GM18505 (cell line): ENCODE measurements around the gene POLL.
A peak's percentile ranks its signal among the peaks of the same experiment; 100 is the strongest.
"Not testable (repeated sequence)": the region's sequence is repeated elsewhere in the genome, so short reads cannot be mapped to it uniquely, and the experiment has no call there.

ENCODE experiments used
- ATAC-seq: cut with Tn5 transposase; IDR thresholded peaks from one replicate; pipeline ENCODE4 v1.9.1; 2021; ENCODE audit not compliant: unreplicated experiment
- POLR2A ChIP-seq: IDR thresholded peaks from 4 replicates; pipeline ENCODE4 v1.6.1; 2011; ENCODE audit warnings: borderline replicate concordance; ENCODE audit not compliant: insufficient read depth, insufficient read length; ENCODE audit errors: extremely low read depth

Gene POLL

DNA sequence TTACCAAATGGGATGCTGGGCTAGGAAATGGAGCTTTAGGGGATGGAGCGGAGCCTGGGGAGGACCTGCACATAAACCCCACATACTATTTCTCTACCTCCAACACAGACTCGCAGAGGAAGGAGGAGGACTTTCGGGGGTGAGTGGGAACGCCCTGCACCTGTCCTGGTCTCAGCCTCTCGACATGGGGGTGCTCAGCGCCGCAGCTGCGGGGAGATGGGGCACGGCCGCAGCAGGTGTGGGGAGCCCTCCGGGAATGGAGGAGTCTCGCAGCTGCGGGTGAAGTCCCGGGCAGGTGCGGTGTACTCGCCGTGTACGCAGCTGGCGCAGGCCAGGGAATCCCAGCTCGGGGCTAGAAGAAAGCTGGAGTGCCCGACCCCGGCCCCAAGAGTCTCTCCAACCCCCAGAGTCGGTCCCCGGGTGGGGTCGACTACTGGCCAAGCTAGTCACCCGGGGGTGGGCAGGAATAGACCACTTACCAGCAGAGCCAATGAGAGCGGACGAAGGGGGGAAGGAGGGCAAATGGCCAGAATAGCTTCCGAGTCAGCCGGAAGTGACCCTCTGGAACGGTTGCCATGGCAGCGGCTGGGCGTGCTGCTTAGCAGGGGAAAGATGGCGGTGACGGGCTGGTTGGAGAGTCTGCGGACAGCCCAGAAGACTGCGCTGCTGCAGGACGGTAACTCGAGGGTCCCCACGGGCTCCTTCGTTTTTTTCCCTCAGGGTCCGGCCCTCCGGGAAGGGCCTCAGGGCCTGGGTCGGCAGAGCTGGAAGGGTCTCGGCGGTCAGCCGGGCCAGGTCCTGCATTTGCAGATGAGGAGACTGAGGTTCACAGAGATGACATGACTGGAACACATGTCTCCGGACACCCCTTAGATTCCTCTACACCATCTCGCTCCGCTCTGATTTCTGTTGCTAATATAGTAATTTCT lies at the start of gene POLL, which contains the start of gene DPCD:
Gene POLL, minus strand, starts transcription at position 533 of the 929 bp plus-strand sequence. CDS start 897 bp downstream, outside the sequence.
Gene DPCD, plus strand, starts transcription at position 597 of the 929 bp plus-strand sequence. Its CDS starts 16 bp downstream, at position 613.
- peak; percentile 69 for TF ChIP-seq POLR2A

DNA sequence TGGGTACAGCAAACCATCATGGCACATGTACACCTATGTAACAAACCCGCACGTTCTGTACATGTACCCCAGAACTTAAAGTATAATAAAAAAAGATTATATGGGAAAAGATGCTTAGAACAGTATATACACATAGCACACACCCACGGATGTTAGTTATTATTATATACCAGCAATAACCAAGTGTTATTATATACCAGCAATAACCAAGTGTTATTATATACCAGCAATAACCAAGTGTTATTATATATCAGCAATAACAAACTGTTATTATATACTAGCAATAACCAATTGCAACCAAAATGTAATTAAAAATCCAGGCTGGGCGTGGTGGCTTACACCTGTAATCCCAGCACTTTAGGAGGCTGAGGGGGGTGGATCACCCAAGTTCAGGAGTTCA lies 45.5 kb upstream of the POLL start:
- ATAC-seq: not testable (repeated sequence)

More for the DNA sequence above, at the start of gene POLL, which contains the start of gene DPCD:
- peak; percentile 93 for ATAC-seq

GRCh38 chr10:101631821-101632475 lies 43.9 kb upstream of the POLL start:
- no peak for ATAC-seq
- TF ChIP-seq POLR2A: no peak

DNA sequence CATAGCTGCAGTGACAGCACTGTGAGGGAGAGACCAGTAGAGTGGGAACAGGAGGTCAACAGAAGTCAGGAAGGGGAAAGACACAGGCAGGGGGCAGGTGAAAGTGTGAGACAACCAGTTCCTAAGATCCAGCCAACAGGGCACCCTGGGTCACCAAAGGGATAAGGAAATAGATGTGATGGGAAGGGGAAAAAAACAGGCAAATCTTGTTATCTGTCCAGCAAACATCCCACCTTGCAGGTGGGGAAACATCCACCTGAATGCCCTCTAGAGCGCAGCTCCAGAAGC lies 42.5 kb upstream of the POLL start:
- TF ChIP-seq POLR2A: no peak
- no peak for ATAC-seq

DNA sequence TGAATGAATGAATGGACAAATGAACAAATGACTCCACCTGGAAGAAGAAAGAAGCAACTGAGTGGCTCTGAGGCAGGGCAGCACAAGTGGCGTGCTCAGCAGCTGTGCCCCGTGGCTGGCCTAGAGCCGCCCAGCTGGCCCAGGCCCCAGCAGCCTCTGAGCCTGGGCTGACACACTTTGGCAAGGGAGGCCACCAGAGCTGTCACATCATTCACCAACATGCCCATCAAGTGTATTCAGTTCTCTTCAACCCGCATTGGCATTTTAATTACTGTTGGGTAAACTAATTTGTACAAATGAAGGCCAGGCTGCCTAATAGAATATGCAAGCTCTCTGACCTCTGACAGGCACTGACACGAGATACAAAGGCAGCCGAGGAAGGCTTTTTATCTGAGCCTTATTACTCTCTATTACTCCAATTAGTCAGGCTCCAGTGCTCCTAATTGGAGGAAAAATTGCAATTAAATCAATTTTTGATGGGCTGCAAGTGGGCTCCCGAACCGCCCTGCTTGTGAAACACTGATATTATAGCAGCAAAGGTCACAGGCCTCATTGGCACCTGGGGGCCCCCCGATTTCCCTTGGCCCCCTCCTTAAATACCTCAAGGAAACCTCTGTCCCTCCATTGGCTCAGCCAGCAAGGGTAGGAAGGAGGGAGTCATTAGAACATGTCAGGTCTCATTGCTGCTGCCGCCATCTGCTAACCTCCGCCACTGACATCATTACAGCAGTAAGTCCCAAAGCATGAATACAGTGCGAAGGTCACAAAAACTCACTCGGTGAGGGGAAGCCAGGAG lies 42.0 kb upstream of the POLL start:
- no peak for ATAC-seq
- TF ChIP-seq POLR2A: no peak

GRCh38 chr10:101625821-101626412 lies 37.9 kb upstream of the POLL start:
- no peak for ATAC-seq
- TF ChIP-seq POLR2A: no peak

DNA sequence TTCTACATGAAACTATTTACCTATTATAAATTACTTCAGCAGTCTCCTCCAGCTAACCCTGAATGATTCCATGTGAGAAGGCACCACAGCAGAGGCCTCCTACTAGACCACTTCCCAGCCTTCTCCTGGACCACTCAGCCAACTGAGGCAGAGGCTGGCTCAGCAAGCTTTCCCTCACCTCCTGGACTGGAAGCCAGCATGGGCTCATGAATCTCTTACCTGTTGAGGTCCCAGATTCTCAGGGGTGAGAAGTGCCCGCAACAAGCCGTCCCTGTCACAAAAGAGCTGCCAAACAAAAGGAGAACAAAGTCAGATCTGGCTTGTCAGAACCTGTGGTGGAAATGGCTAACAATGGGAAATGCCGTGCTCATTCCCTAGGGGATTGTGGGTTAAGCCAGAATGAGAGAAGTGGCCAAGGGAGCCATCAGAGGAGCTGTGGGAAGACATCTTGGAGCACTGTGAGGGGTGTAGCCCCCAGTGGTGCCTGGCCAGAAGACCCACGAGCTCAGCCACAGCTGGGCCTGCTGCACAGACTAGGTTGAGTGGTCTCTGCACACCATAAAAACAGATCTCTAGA lies 36.6 kb upstream of the POLL start:
- TF ChIP-seq POLR2A: no peak
- ATAC-seq: no peak

- ATAC-seq: no peak
- TF ChIP-seq POLR2A: no peak
Observed at GRCh38 chr10:101623528-101623927, 35.5 kb upstream of the POLL start.

DNA sequence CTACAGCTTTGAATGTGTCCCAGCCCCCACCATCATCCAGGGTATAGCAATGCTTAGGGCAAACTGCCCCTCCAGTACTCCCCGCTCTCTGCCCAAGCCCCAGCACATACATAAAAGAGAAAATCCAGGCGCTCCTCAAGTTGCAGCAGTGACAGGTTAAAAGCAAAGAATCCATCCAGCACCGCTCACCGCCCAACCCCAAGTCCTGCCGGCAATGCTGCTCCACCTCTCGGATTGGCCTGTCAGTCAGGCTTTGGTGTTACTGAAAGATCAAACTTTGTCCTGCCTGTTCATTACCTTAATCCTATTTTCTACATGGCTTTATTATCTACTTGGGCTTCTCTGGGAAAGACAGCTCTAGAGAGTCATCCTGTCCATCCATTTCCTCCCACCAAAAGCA lies 31.9 kb upstream of the POLL start:
- TF ChIP-seq POLR2A: no peak
- ATAC-seq: no peak

GRCh38 chr10:101618871-101619270 lies 30.8 kb upstream of the POLL start:
- TF ChIP-seq POLR2A: no peak
- ATAC-seq: no peak

DNA sequence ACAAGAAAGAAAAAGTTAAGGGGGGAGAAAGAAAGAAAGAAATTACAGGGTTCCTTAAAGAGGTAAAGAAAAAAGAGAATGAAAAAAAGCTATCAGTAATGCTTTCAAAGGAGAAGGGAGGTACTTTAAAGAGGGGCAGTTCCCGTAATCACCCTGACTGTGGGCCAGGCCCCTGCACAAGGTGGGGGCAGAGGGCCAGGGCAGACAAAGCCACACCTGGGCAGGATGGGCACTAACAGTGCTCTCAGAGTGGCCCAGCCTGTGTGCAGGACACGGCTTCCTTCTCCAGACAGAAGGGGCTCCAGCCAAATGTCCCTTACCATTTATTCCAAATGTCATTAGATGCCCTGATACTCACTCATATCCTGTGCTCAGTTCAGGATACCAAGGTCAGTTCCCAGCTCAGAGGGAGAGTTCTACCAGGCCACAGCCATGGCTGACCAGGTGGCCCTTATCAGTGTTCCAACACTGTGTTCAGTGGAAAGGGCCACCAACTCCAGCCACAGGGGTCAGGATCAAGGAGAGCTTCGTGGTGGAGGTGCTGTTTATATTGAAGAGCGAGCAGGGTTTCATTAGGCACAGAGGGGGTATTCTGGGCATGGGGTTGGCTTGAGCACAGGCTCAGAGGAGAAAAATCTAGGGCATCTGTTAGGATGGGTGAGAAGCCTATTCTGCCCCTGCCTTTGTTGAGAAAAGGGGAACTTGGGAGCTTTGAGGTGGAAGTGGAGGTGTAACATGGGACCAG lies 29.9 kb upstream of the POLL start:
- ATAC-seq: no peak

DNA sequence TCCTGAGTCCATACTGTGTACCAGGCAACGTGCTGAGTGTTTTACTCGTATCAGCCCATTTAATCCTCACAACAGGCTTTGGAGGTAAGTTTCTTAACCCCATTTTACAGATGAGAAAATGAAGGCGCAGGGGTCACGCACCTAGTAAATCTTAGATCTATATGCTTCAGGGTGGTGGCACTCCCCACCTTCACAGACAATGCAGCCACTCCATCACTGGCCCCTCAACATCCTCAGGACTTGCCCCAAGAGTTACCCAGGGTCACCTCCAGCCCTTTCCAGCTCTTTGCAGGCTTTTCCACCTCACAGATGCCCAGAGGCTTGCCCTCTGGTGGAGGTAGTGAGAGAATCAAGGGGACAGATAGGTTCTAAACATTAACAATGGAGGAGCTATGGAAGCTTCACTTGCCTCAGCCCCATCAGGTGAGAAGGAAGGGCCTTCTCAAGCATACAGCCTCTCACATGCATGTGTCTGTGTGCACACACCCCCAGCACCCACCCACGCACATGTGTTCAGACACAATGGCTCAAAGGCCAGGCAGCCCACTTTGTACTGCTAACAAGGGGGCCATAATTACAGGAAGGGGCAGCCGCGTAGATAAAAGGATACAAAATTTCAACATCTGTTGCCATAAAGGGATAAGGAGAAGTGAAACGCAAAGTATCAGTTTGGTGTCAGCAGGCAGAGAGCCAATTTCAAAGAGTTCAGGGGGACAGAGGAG lies 29.2 kb upstream of the POLL start:
- ATAC-seq: no peak
- no peak for TF ChIP-seq POLR2A

More for the DNA sequence above, 29.9 kb upstream of the POLL start:
- TF ChIP-seq POLR2A: no peak

DNA sequence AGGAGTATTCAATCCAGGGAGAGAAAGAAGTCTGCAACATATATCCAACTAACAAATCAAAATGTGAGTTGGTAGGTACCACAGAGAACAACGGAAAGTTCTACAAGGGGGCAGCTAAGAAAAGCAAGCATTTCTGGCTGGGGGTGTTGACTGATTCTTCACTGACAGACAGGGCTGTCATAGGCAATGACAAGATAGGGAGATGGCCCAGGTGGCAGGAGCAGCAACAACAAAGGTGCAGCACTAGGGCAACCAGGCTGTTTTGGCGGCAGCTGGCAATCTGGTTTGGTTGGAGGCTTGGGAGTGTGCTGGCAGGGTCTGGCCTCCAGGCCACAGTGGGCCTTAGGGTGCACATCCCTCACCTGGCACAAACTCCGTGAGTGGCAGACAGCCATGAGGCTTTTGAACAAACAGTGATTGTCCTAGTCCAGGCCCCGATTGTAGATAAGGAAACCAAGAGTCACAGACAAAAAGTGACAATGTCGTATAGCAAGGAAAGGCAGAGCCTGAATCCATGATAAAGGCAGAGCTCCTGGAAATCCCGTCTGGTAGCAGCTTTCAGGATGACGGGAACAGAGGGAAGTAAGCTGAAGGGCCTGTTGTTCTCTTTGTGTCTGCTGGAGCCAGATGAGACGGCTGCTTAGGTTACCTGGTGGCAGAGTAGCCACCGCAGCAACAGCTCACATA lies 28.5 kb upstream of the POLL start:
- no peak for TF ChIP-seq POLR2A
- no peak for ATAC-seq
